Measurements from ENCODE around the gene SASH1. TPM values are rescaled to one million over a fixed set of nuclear protein-coding genes. Genes with fewer than 3 reads are reported as not detected.

The SASH1 gene
- total RNA-seq, 2 donors from 2014 or later = 77.0 to 82.3 TPM

GRCh38 chr6:148453906-148454305 is 111.3 kb downstream of the SASH1 start:
- Histone ChIP-seq H3K27ac (no peak overlapping the region), H3K4me1 (ENCODE audit: control insufficient read depth in 1 of 2, low read depth in 2 of 2) (no peaks in the 10 kb centered on the region), H3K27me3 (replicated peaks; ENCODE audit: insufficient read depth) (no peaks in the 10 kb centered on the region), H3K36me3 (no peaks in the 10 kb centered on the region), H3K9me3 (no peaks in the 10 kb centered on the region), H3K4me3 (no peak overlapping the region)
- ATAC-seq (ENCODE audit: insufficient number of reproducible peaks, low FRiP score, low read depth) (no peak), DNase-seq (ENCODE audit: low spot score) (no peak)
- TF ChIP-seq, protein P1, sequence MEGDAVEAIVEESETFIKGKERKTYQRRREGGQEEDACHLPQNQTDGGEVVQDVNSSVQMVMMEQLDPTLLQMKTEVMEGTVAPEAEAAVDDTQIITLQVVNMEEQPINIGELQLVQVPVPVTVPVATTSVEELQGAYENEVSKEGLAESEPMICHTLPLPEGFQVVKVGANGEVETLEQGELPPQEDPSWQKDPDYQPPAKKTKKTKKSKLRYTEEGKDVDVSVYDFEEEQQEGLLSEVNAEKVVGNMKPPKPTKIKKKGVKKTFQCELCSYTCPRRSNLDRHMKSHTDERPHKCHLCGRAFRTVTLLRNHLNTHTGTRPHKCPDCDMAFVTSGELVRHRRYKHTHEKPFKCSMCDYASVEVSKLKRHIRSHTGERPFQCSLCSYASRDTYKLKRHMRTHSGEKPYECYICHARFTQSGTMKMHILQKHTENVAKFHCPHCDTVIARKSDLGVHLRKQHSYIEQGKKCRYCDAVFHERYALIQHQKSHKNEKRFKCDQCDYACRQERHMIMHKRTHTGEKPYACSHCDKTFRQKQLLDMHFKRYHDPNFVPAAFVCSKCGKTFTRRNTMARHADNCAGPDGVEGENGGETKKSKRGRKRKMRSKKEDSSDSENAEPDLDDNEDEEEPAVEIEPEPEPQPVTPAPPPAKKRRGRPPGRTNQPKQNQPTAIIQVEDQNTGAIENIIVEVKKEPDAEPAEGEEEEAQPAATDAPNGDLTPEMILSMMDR (IDR thresholded peaks at IDR 0.05) = no peak

DNA sequence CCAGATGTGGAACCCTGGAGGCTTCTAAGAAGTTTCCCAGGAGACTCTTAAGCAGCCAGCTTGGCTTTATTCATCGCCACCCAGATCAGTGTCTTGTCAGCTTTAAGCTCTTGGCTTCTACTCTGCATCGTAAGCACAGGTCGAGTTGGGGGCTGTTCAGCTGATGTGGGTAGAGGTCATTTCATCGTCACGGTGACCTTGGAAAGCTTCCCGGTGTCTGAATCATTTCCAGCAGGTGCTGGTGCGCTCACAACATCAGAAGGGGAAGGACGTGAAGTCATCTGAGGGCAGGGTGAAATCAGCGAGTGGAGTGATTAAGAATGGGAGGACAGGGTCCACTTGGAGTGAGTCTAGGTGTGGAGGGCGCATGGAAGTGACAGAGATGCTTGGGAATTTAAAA is 112.6 kb downstream of the SASH1 start:
- Histone ChIP-seq H3K4me3 (no peak overlapping the region), H3K27me3 (replicated peaks; ENCODE audit: insufficient read depth) (no peaks in the 10 kb centered on the region), H3K36me3 (no peaks in the 10 kb centered on the region), H3K27ac (no peak overlapping the region), H3K9me3 (no peaks in the 10 kb centered on the region), H3K4me1 (ENCODE audit: control insufficient read depth in 1 of 2, low read depth in 2 of 2) (no peaks in the 10 kb centered on the region)
- ATAC-seq (ENCODE audit: insufficient number of reproducible peaks, low FRiP score, low read depth) (no peak), DNase-seq (ENCODE audit: low spot score) (no peak)
- TF ChIP-seq, protein P1 (IDR thresholded peaks at IDR 0.05) = no peak

DNA sequence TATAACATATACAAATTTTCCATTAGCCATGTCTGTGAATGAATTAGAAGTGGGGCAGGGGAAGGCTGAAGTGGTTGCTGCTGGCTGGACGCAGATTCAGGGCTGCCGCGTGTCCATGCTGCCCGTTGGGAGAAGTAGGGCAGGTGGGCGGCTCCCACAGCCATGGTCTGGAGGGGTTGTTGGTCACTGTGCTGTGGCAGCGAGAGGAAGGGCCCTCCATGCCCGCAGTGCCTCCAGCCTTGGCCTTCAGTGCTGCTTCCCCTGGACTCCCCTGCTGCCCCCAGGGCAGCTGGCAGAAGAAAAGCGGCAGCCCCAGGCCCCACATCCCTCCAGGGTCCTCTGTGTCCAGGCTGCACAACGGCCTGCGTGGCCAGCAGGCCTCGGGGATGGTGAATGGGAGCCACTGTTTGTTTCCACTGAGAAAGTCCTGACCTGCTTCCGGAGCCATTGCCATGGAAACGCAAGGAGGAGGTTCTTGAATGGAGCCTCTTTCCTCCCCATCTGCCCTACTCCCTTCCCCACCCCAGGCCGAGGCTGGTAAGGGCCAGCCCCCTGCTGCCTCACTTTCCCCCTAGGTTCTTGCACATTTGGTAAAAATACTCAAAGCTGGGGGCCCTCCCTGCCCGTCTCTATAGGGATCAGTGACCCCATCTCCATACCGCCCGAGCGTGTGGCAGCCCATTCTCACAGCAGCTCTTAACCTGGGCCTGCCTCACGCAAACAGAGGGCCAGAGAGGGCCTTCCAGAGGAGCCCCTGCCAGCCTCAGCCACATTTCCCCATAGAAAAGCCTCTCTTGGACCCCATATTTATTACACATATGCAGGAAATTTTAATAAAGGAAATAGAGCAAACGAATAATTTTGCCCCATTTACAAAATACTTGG is 113.3 kb downstream of the SASH1 start:
- DNase-seq (ENCODE audit: low spot score) (no peak), ATAC-seq (ENCODE audit: insufficient number of reproducible peaks, low FRiP score, low read depth) (no peak)
- no peak overlapping the region for H3K27ac ChIP-seq
- H3K9me3 ChIP-seq = no peaks in the 10 kb centered on the region
- no peaks in the 10 kb centered on the region for H3K4me1 ChIP-seq (ENCODE audit: control insufficient read depth in 1 of 2, low read depth in 2 of 2)
- H3K4me3 ChIP-seq = no peak overlapping the region
- TF ChIP-seq, protein P1 (IDR thresholded peaks at IDR 0.05) = no peak
- H3K27me3 ChIP-seq (replicated peaks; ENCODE audit: insufficient read depth) = no peaks in the 10 kb centered on the region
- H3K36me3 ChIP-seq = no peaks in the 10 kb centered on the region

- TF ChIP-seq, protein P1 (IDR thresholded peaks at IDR 0.05) = no peak
- Histone ChIP-seq H3K4me3 (no peak overlapping the region), H3K4me1 (ENCODE audit: control insufficient read depth in 1 of 2, low read depth in 2 of 2) (peaks cover 8 to 11% of the 10 kb centered on the region in 2 donors), H3K36me3 (no peaks in the 10 kb centered on the region), H3K27ac (no peak overlapping the region), H3K27me3 (replicated peaks; ENCODE audit: insufficient read depth) (no peaks in the 10 kb centered on the region), H3K9me3 (no peaks in the 10 kb centered on the region)
- DNase-seq (ENCODE audit: low spot score) (no peak), ATAC-seq (ENCODE audit: insufficient number of reproducible peaks, low FRiP score, low read depth) (no peak)
Measured at GRCh38 chr6:148457137-148457842, 114.7 kb downstream of the SASH1 start.

DNA sequence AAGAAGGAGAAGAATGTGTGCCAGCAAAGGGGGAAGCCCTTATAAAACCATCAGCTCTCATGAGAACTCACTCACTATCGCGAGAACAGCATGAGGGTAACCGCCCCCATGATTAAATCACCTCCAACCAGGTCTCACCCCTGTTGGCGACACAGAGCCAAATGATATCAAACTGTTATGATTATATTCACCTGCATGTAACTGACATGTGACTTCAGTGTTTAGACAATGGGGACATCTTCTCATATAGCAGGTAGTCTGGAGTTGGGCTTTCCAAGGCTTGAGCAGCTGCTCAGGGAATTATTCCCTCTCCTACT is 115.2 kb downstream of the SASH1 start:
- TF ChIP-seq, protein P1 (IDR thresholded peaks at IDR 0.05) = no peak
- Histone ChIP-seq H3K4me1 (ENCODE audit: control insufficient read depth in 1 of 2, low read depth in 2 of 2) (peaks cover 12 to 16% of the 10 kb centered on the region in 2 donors), H3K27me3 (replicated peaks; ENCODE audit: insufficient read depth) (no peaks in the 10 kb centered on the region), H3K9me3 (no peaks in the 10 kb centered on the region), H3K4me3 (no peak overlapping the region), H3K27ac (no peak overlapping the region), H3K36me3 (no peaks in the 10 kb centered on the region)
- DNase-seq (ENCODE audit: low spot score) = no peak
- no peak for ATAC-seq (ENCODE audit: insufficient number of reproducible peaks, low FRiP score, low read depth)

Measured in thoracic aorta (tissue), 2 donors.